ENCODE results near the gene ARHGAP26. TPM values are rescaled to one million over a fixed set of nuclear protein-coding genes. Genes with fewer than 3 reads are reported as not detected.

The ARHGAP26 gene
- total RNA-seq, 1 experiment from 2014 or later: 65.5 TPM

DNA sequence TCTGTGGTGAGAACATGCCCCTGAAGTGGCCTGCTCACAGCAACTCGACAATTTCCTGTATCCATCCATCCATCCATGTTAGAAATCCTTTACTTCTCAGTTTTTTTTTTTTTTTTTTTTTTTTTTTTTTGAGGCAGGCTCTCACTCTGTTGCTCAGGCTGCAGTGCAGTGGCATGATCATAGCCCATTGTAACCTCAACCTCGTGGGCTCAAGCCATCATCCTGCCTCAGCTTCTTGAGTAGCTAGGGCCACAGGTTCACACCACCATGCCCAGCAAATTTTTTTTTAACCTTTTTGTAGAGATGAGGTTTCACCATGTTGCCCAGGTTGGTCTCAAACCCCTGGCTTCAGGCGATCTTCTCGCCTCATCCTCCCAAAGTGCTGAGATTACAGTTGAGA is 259.1 kb downstream of the ARHGAP26 start:
- H3K9me3 ChIP-seq (ENCODE audit: control insufficient read depth, insufficient read depth, low read depth, low read length): no peaks in the 10 kb centered on the region
- in situ Hi-C loops (cut with HindIII; ENCODE audit: low pct_unique_long_range_greater_than_20kb, low sequenced_read_pairs) (no loop called here), intact Hi-C loops (cut with micrococcal nuclease; ENCODE audit: unreplicated experiment) (no loop called here)
- H3K27ac ChIP-seq (ENCODE audit: low read length): no peak overlapping the region
- peaks cover 9% of the 10 kb centered on the region for H3K4me1 ChIP-seq (ENCODE audit: control insufficient read depth, insufficient read depth, low read length)
- POLR2A ChIA-PET: no interaction called here
- BruUV-seq (replicated peaks): no TSS peak
- no peaks in the 10 kb centered on the region for H3K27me3 ChIP-seq (ENCODE audit: control insufficient read depth, insufficient read depth, low read length)
- TF ChIP-seq, protein P1, sequence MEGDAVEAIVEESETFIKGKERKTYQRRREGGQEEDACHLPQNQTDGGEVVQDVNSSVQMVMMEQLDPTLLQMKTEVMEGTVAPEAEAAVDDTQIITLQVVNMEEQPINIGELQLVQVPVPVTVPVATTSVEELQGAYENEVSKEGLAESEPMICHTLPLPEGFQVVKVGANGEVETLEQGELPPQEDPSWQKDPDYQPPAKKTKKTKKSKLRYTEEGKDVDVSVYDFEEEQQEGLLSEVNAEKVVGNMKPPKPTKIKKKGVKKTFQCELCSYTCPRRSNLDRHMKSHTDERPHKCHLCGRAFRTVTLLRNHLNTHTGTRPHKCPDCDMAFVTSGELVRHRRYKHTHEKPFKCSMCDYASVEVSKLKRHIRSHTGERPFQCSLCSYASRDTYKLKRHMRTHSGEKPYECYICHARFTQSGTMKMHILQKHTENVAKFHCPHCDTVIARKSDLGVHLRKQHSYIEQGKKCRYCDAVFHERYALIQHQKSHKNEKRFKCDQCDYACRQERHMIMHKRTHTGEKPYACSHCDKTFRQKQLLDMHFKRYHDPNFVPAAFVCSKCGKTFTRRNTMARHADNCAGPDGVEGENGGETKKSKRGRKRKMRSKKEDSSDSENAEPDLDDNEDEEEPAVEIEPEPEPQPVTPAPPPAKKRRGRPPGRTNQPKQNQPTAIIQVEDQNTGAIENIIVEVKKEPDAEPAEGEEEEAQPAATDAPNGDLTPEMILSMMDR (IDR thresholded peaks at IDR 0.05): no peak
- no peak for TF ChIP-seq TCF7L2 (IDR thresholded peaks at IDR 0.05; ENCODE audit: low read depth, low read length)
- TF ChIP-seq, protein P2, sequence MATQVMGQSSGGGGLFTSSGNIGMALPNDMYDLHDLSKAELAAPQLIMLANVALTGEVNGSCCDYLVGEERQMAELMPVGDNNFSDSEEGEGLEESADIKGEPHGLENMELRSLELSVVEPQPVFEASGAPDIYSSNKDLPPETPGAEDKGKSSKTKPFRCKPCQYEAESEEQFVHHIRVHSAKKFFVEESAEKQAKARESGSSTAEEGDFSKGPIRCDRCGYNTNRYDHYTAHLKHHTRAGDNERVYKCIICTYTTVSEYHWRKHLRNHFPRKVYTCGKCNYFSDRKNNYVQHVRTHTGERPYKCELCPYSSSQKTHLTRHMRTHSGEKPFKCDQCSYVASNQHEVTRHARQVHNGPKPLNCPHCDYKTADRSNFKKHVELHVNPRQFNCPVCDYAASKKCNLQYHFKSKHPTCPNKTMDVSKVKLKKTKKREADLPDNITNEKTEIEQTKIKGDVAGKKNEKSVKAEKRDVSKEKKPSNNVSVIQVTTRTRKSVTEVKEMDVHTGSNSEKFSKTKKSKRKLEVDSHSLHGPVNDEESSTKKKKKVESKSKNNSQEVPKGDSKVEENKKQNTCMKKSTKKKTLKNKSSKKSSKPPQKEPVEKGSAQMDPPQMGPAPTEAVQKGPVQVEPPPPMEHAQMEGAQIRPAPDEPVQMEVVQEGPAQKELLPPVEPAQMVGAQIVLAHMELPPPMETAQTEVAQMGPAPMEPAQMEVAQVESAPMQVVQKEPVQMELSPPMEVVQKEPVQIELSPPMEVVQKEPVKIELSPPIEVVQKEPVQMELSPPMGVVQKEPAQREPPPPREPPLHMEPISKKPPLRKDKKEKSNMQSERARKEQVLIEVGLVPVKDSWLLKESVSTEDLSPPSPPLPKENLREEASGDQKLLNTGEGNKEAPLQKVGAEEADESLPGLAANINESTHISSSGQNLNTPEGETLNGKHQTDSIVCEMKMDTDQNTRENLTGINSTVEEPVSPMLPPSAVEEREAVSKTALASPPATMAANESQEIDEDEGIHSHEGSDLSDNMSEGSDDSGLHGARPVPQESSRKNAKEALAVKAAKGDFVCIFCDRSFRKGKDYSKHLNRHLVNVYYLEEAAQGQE (IDR thresholded peaks at IDR 0.05; ENCODE audit: insufficient read depth in 1 of 2, low read depth in 2 of 2, low read length in 1 of 2): no peak
- TF ChIP-seq SIN3A (IDR thresholded peaks at IDR 0.05; ENCODE audit: borderline replicate concordance, insufficient read depth, low read depth, low read length): no peak
- no peak for TF ChIP-seq POLR2AphosphoS5 (IDR thresholded peaks at IDR 0.05; ENCODE audit: low read depth, low read length)
- no peak for DNase-seq (ENCODE audit: low read depth, low spot score)
- no peak for ATAC-seq
- no peaks in the 10 kb centered on the region for H3K36me3 ChIP-seq (ENCODE audit: control insufficient read depth, insufficient read depth, low read length)
- H3K4me3 ChIP-seq (ENCODE audit: low read depth in 2 of 2, low read length in 2 of 2): no peak overlapping the region
- CTCF ChIA-PET: no interaction called here

DNA sequence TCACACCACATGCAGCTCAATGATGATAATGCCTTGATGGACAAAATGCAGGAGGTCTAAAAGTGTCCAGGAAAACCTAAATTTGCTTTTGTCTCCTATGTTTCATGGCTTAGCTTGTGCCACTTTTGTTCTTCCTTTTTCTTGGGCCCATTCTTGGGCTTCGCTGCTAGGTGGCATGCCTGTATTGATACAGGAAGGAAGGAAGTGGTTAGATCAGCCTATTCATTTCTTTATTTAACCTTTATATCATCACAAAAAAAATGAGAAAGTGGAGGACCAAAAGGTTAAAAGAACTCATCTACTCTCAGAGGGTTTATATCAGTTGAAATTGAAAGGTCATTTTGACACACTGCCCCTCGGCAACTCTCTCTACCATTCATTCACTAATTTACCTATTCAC is 260.2 kb downstream of the ARHGAP26 start:
- CTCF ChIA-PET: no interaction called here
- BruUV-seq (replicated peaks): no TSS peak
- POLR2A ChIA-PET: no interaction called here
- DNase-seq (ENCODE audit: low read depth, low spot score) (no peak), ATAC-seq (no peak)
- Histone ChIP-seq H3K4me1 (ENCODE audit: control insufficient read depth, insufficient read depth, low read length) (peaks cover 9% of the 10 kb centered on the region), H3K27ac (ENCODE audit: low read length) (no peak overlapping the region), H3K36me3 (ENCODE audit: control insufficient read depth, insufficient read depth, low read length) (no peaks in the 10 kb centered on the region), H3K9me3 (ENCODE audit: control insufficient read depth, insufficient read depth, low read depth, low read length) (no peaks in the 10 kb centered on the region), H3K27me3 (ENCODE audit: control insufficient read depth, insufficient read depth, low read length) (no peaks in the 10 kb centered on the region), H3K4me3 (ENCODE audit: low read depth in 2 of 2, low read length in 2 of 2) (no peak overlapping the region)
- TF ChIP-seq, protein P1 (IDR thresholded peaks at IDR 0.05): no peak
- TF ChIP-seq TCF7L2 (IDR thresholded peaks at IDR 0.05; ENCODE audit: low read depth, low read length): no peak
- in situ Hi-C loops (cut with HindIII; ENCODE audit: low pct_unique_long_range_greater_than_20kb, low sequenced_read_pairs): no loop called here
- intact Hi-C loops (cut with micrococcal nuclease; ENCODE audit: unreplicated experiment): no loop called here
